Hepatocyte (in vitro differentiated cells): ENCODE measurements around the gene SIGLEC7.

ENCODE experiments used
- EZH2 ChIP-seq: fragments of 200-600 bp; sonication (generic); IDR thresholded peaks from 2 replicates; pipeline ENCODE4 v1.6.1; 2016; ENCODE audit warnings: antibody characterized with exemption, mild to moderate bottlenecking, borderline replicate concordance
- EZH2phosphoT487 ChIP-seq: fragments of 200-600 bp; sonication (generic); IDR thresholded peaks from one replicate; pipeline ENCODE4 v1.6.1; 2018; ENCODE audit warnings: antibody characterized with exemption, mild to moderate bottlenecking, low read depth, moderate library complexity; ENCODE audit not compliant: unreplicated experiment, severe bottlenecking
- TF ChIP-seq, protein P1 (sequence below): fragments of 200-600 bp; sonication (generic); IDR thresholded peaks from 2 replicates; pipeline ENCODE4 v1.5.1; 2016; ENCODE audit warnings: antibody characterized with exemption, mild to moderate bottlenecking; ENCODE audit not compliant: poor library complexity

DNA sequence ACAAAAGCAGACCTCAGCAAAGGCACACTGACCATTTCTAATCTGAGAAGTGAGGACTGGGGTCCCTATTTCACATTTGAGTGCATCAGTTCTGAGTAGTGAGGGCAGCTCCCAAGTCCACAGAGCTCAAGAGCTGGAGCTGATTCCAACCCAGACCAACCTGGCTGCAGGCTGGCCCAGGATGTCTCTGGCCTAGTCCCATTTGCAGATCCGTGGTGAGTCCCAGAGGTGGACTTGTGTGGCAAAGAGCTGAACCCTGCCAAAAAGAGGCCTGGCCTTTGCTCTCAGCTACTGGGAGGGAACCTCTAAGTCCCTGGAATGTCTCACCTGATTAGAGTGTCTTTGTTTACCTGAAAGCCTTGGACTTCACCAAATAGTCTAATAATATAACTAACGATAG, 14.6 kb downstream of the SIGLEC7 start:
- TF ChIP-seq, protein P1, sequence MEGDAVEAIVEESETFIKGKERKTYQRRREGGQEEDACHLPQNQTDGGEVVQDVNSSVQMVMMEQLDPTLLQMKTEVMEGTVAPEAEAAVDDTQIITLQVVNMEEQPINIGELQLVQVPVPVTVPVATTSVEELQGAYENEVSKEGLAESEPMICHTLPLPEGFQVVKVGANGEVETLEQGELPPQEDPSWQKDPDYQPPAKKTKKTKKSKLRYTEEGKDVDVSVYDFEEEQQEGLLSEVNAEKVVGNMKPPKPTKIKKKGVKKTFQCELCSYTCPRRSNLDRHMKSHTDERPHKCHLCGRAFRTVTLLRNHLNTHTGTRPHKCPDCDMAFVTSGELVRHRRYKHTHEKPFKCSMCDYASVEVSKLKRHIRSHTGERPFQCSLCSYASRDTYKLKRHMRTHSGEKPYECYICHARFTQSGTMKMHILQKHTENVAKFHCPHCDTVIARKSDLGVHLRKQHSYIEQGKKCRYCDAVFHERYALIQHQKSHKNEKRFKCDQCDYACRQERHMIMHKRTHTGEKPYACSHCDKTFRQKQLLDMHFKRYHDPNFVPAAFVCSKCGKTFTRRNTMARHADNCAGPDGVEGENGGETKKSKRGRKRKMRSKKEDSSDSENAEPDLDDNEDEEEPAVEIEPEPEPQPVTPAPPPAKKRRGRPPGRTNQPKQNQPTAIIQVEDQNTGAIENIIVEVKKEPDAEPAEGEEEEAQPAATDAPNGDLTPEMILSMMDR = no peak
- TF ChIP-seq EZH2 (no peak), EZH2phosphoT487 (no peak)
